OCI-LY7 (cell line): Measurements from ENCODE around the gene DEGS1. TPM values are rescaled to one million over a fixed set of nuclear protein-coding genes. Genes with fewer than 3 reads are reported as not detected.

ENCODE experiments used
- BruUV-seq: library from RNA; stranded (reverse); fragments of 400-500 nt; replicated peaks from 2 replicates; lab custom pipeline; 2021; lab: Mats Ljungman, UMichigan
- CTCF ChIA-PET: fragments of 300-600 bp; sonication (Branson Sonifier 250); formaldehyde crosslinking; loops from one replicate; lab custom pipeline; 2022; ENCODE audit warnings: antibody characterized with exemption; ENCODE audit not compliant: unreplicated experiment; lab: Charles Lee
- POLR2A ChIA-PET: fragments of 300-600 bp; sonication (Branson Sonifier 250); formaldehyde crosslinking; loops from one replicate; lab custom pipeline; 2022; ENCODE audit warnings: antibody characterized with exemption; lab: Charles Lee
- DNase-seq: peaks from one replicate; pipeline ENCODE4 v3.0.0-alpha.2; 2015; ENCODE audit warnings: low spot score
- H2AFZ ChIP-seq: fragments of 200-600 bp; sonication (generic), shearing (Covaris generic); 2 replicates; pipeline ENCODE4 v1.6.1; 2014; ENCODE audit warnings: mild to moderate bottlenecking, antibody characterized with exemption, low read length, moderate library complexity
- H3K27ac ChIP-seq: fragments of 200-600 bp; sonication (generic); 2 replicates; pipeline ENCODE4 v1.5.1; 2014; ENCODE audit warnings: mixed run types, low read depth, mild to moderate bottlenecking, moderate library complexity, low read length, inconsistent platforms; ENCODE audit not compliant: poor library complexity, severe bottlenecking
- H3K36me3 ChIP-seq: fragments of 200-600 bp; sonication (generic); 2 replicates; pipeline ENCODE4 v1.6.1; 2014; ENCODE audit warnings: mild to moderate bottlenecking, antibody characterized with exemption, low read length, moderate library complexity, mixed read lengths; ENCODE audit not compliant: insufficient read depth
- H3K4me1 ChIP-seq: fragments of 200-600 bp; sonication (generic); 2 replicates; pipeline ENCODE4 v1.5.1; 2014; ENCODE audit warnings: mild to moderate bottlenecking, low read length; ENCODE audit not compliant: insufficient read depth, poor library complexity, severe bottlenecking
- H3K4me2 ChIP-seq: fragments of 200-600 bp; sonication (generic); 2 replicates; pipeline ENCODE4 v1.6.1; 2014; ENCODE audit warnings: mild to moderate bottlenecking, low read length
- H3K4me3 ChIP-seq: fragments of 200-600 bp; sonication (generic); 2 replicates; pipeline ENCODE4 v1.5.1; 2014; ENCODE audit warnings: mild to moderate bottlenecking, low read depth, low read length; ENCODE audit not compliant: poor library complexity, severe bottlenecking
- H3K79me2 ChIP-seq: fragments of 200-600 bp; sonication (generic); 2 replicates; pipeline ENCODE4 v1.6.1; 2016; ENCODE audit warnings: low read depth, mild to moderate bottlenecking, low read length, moderate library complexity, mixed read lengths; ENCODE audit not compliant: insufficient read depth
- H3K9me2 ChIP-seq: fragments of 200-600 bp; sonication (generic); 2 replicates; pipeline ENCODE4 v1.6.1; 2016; ENCODE audit warnings: mild to moderate bottlenecking, low read length, mixed read lengths; ENCODE audit not compliant: insufficient read depth
- H3K9me3 ChIP-seq: fragments of 200-600 bp; sonication (generic); 2 replicates; pipeline ENCODE4 v1.6.1; 2014; ENCODE audit warnings: mild to moderate bottlenecking, mixed run types, low read length, mixed read lengths
- H4K20me1 ChIP-seq: fragments of 200-600 bp; sonication (generic); 2 replicates; pipeline ENCODE4 v1.6.1; 2014; ENCODE audit warnings: mild to moderate bottlenecking, antibody characterized with exemption, low read length, moderate library complexity, mixed read lengths; ENCODE audit not compliant: insufficient read depth
- CTCF ChIP-seq: fragments of 200-600 bp; sonication (generic); conservative IDR thresholded peaks from 2 replicates; pipeline ENCODE4 v1.5.1; 2014; ENCODE audit warnings: mild to moderate bottlenecking, antibody characterized with exemption, low read length, moderate library complexity, mixed read lengths
- EZH2phosphoT487 ChIP-seq: fragments of 200-600 bp; sonication (generic); IDR thresholded peaks from 2 replicates; pipeline ENCODE4 v1.6.1; 2018; ENCODE audit warnings: low read depth, borderline replicate concordance, mild to moderate bottlenecking, mixed run types, antibody characterized with exemption, low read length, moderate library complexity, mixed read lengths
- intact Hi-C: fragments of 100-400 bp; cut with micrococcal nuclease; formaldehyde crosslinking; loops from one replicate; pipeline ENCODE4 v1.10.0; 2022; ENCODE audit not compliant: unreplicated experiment
- total RNA-seq, 2 experiments: library from RNA; depleted of rRNA in 1 of 2; stranded (reverse); fragments of >200 nt in 1 of 2; shearing (Covaris generic) in 1 of 2; gene quantifications; 2 replicates each; pipeline ENCODE4 v1.2.3, GENCODE V29; 2014 to 2022

Gene DEGS1
- total RNA-seq, 2 experiments from 2014 or later: 34.8 to 53.2 TPM

GRCh38 chr1:224192082-224192788 lies 9.2 kb downstream of the DEGS1 start:
- BruUV-seq: TSS peak; percentile 33
- intact Hi-C loops: no loop called here
- H3K9me3 ChIP-seq: peaks cover 7% of the 10 kb centered on the region; the same call in 1 of the 2 replicates
- CTCF ChIA-PET: no interaction called here
- TF ChIP-seq EZH2phosphoT487: no peak
- TF ChIP-seq CTCF: no peak
- POLR2A ChIA-PET: interaction anchor here (0.6 to 1.7 kb wide), 6 partner anchors 10 to 83 kb away, joined by 3 to 7 read pairs (median 4); no protein-coding TSS in a partner anchor
- DNase-seq: no peak
- H2AFZ ChIP-seq: no peak overlapping the region
- H4K20me1 ChIP-seq: 0 out of 2 replicates have a peak, but pooled peaks cover 8% of the 10 kb centered on the region
- H3K9me2 ChIP-seq: no peaks in the 10 kb centered on the region
- H3K27ac ChIP-seq: no peak overlapping the region
- peaks cover 14% of the 10 kb centered on the region for H3K4me1 ChIP-seq
- H3K79me2 ChIP-seq: peaks cover 45% of the 10 kb centered on the region
- no peak overlapping the region for H3K4me3 ChIP-seq
- peaks cover 77% of the 10 kb centered on the region for H3K36me3 ChIP-seq
- H3K4me2 ChIP-seq: no peak overlapping the region

- DNase-seq: no peak
- Histone ChIP-seq H3K9me2 (no peaks in the 10 kb centered on the region), H3K79me2 (peaks cover 33% of the 10 kb centered on the region), H4K20me1 (0 out of 2 replicates have a peak, but pooled peaks cover 6% of the 10 kb centered on the region), H3K27ac (no peak overlapping the region), H3K36me3 (peaks cover 65% of the 10 kb centered on the region), H3K9me3 (no peaks in the 10 kb centered on the region), H3K4me2 (no peak overlapping the region), H2AFZ (no peak overlapping the region), H3K4me3 (no peak overlapping the region), H3K4me1 (peaks cover 7% of the 10 kb centered on the region)
- TF ChIP-seq EZH2phosphoT487 (no peak), CTCF (no peak)
- no TSS peak for BruUV-seq
- POLR2A ChIA-PET: interaction anchor here (0.7 to 1.7 kb wide), 6 partner anchors 11 to 274 kb away, joined by 3 to 7 read pairs (median 4); no protein-coding TSS in a partner anchor
- intact Hi-C loops: no loop called here
- CTCF ChIA-PET: no interaction called here
These were observed 10.4 kb downstream of the DEGS1 start for GRCh38 chr1:224193319-224193966.
